Vagina (tissue), 2 donors: Measurements from ENCODE around the gene CRYBA4.

Experiments used
- CTCF ChIP-seq, 3 experiments: fragments of 450-650 bp in 2 of 3; fragments of 200-600 bp in 1 of 3; sonication (generic) in 1 of 3; IDR thresholded peaks; one replicate each; pipeline ENCODE4 v1.5.1; 2017 to 2019; ENCODE audit warnings: antibody characterized with exemption in 3 of 3, mild to moderate bottlenecking in 2 of 3, moderate library complexity in 2 of 3
- POLR2A ChIP-seq, 2 donors: fragments of 450-650 bp; IDR thresholded peaks; one replicate each; pipeline ENCODE4 v1.6.1; 2017; ENCODE audit warnings: antibody characterized with exemption in 2 of 2, mild to moderate bottlenecking in 2 of 2, moderate library complexity in 2 of 2
- POLR2AphosphoS5 ChIP-seq, 2 donors: sonication (generic); formaldehyde crosslinking; IDR thresholded peaks; one replicate each; pipeline ENCODE4 v1.9.0; 2017; ENCODE audit warnings: antibody characterized with exemption in 2 of 2, mild to moderate bottlenecking in 2 of 2, low read depth in 1 of 2; ENCODE audit not compliant: insufficient read depth in 1 of 2

- no peak for TF ChIP-seq CTCF (IDR thresholded peaks at IDR 0.05)
- no peak for TF ChIP-seq POLR2AphosphoS5 (IDR thresholded peaks at IDR 0.05; ENCODE audit: insufficient read depth in 1 of 2, low read depth in 1 of 2)
- TF ChIP-seq POLR2A (IDR thresholded peaks at IDR 0.05) = no peak
Observed at GRCh38 chr22:26635117-26635516, 13.4 kb downstream of the CRYBA4 start.
